HEK293T (cell line): ENCODE data around the gene MID1IP1.

ENCODE experiments used
- CTCF ChIA-PET: fragments of 350-600 bp; formaldehyde crosslinking; extraction: SDS; loops from one replicate; lab custom pipeline; 2021; ENCODE audit warnings: antibody characterized with exemption, inconsistent platforms; lab: Yijun Ruan, JAX
- POLR2A ChIA-PET: fragments of 350-600 bp; formaldehyde crosslinking; extraction: SDS; loops from one replicate; lab custom pipeline; 2020; ENCODE audit warnings: antibody characterized with exemption, inconsistent platforms; lab: Yijun Ruan, JAX
- DNase-seq: peaks from one replicate; pipeline ENCODE4 v3.0.0; 2012; ENCODE audit warnings: mixed read lengths; ENCODE audit errors: extremely low spot score
- ARNT ChIP-seq: fragments of 450-650 bp; IDR thresholded peaks from 2 replicates; pipeline ENCODE4 v1.6.1; 2017; ENCODE audit warnings: mild to moderate bottlenecking
- BHLHE40 ChIP-seq: fragments of 450-650 bp; IDR thresholded peaks from 2 replicates; pipeline ENCODE4 v1.6.1; 2016; ENCODE audit warnings: mild to moderate bottlenecking, moderate library complexity, borderline replicate concordance
- CTBP1 ChIP-seq: fragments of 450-650 bp; IDR thresholded peaks from 2 replicates; pipeline ENCODE4 v1.6.1; 2016; ENCODE audit warnings: borderline replicate concordance
- ELF4 ChIP-seq: fragments of 450-650 bp; IDR thresholded peaks from 2 replicates; pipeline ENCODE4 v1.6.1; 2017; ENCODE audit warnings: antibody characterized with exemption
- FOXA1 ChIP-seq: fragments of 450-650 bp; IDR thresholded peaks from 2 replicates; pipeline ENCODE4 v1.6.1; 2016; ENCODE audit warnings: mild to moderate bottlenecking
- FOXK2 ChIP-seq: fragments of 450-650 bp; IDR thresholded peaks from 2 replicates; pipeline ENCODE4 v1.6.1; 2016; ENCODE audit warnings: mild to moderate bottlenecking
- FOXM1 ChIP-seq: fragments of 450-650 bp; IDR thresholded peaks from 2 replicates; pipeline ENCODE4 v1.6.1; 2017; ENCODE audit warnings: mild to moderate bottlenecking, borderline replicate concordance
- HDGF ChIP-seq: fragments of 450-650 bp; IDR thresholded peaks from 2 replicates; pipeline ENCODE4 v1.6.1; 2017; ENCODE audit warnings: antibody characterized with exemption, borderline replicate concordance
- L3MBTL2 ChIP-seq: fragments of 450-650 bp; conservative IDR thresholded peaks from 2 replicates; pipeline ENCODE4 v1.6.1; 2016; ENCODE audit warnings: mild to moderate bottlenecking
- LEF1 ChIP-seq: fragments of 450-650 bp; IDR thresholded peaks from 2 replicates; pipeline ENCODE4 v1.6.1; 2017; ENCODE audit warnings: mild to moderate bottlenecking, borderline replicate concordance
- NFRKB ChIP-seq: fragments of 450-650 bp; IDR thresholded peaks from 2 replicates; pipeline ENCODE4 v1.6.1; 2016; ENCODE audit warnings: mild to moderate bottlenecking, moderate library complexity
- SP1 ChIP-seq: fragments of 450-650 bp; IDR thresholded peaks from 2 replicates; pipeline ENCODE4 v1.6.1; 2017
- SUZ12 ChIP-seq: fragments of 450-650 bp; IDR thresholded peaks from 2 replicates; pipeline ENCODE4 v1.6.1; 2016; ENCODE audit warnings: mild to moderate bottlenecking
- TARDBP ChIP-seq: fragments of 450-650 bp; IDR thresholded peaks from 2 replicates; pipeline ENCODE4 v1.6.1; 2016
- ZNF384 ChIP-seq: fragments of 450-650 bp; IDR thresholded peaks from 2 replicates; pipeline ENCODE4 v1.6.1; 2016
- TF ChIP-seq, protein P1 (sequence below): fragments of 450-650 bp; IDR thresholded peaks from 2 replicates; pipeline ENCODE4 v1.6.1; 2016

Gene MID1IP1

DNA sequence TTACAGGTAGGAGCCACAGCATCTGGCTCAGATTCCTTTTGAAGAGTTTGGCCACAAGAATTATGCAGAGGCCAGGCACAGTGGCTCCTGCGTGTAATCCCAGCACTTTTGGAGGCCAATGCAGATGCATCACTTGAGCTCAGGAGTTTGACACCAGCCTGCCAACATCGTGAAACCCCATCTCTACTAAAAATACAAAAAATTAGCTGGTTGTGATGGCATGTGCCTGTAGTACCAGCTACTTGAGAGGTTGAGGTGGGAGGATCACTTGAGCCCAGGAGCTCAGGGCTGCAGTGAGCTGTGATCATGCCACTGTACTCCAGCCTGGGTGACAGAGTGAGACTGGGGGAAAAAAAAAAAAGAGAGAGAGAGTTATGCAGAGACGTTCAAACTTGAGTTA, 53.0 kb downstream of the MID1IP1 start:
- TF ChIP-seq TARDBP (no peak), NFRKB (no peak), FOXA1 (no peak), FOXK2 (no peak), HDGF (no peak), BHLHE40 (no peak), ZNF384 (no peak), LEF1 (no peak), L3MBTL2 (no peak), CTBP1 (no peak), SUZ12 (no peak), ELF4 (no peak), SP1 (no peak), FOXM1 (no peak), ARNT (no peak)
- TF ChIP-seq, protein P1, sequence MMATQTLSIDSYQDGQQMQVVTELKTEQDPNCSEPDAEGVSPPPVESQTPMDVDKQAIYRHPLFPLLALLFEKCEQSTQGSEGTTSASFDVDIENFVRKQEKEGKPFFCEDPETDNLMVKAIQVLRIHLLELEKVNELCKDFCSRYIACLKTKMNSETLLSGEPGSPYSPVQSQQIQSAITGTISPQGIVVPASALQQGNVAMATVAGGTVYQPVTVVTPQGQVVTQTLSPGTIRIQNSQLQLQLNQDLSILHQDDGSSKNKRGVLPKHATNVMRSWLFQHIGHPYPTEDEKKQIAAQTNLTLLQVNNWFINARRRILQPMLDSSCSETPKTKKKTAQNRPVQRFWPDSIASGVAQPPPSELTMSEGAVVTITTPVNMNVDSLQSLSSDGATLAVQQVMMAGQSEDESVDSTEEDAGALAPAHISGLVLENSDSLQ, result no peak
- no peak for DNase-seq
- ChIA-PET POLR2A (no interaction called here), CTCF (no interaction called here)
